ENCODE results near the gene ALOX12B.

GRCh38 chr17:8044819-8045810 is 42.4 kb downstream of the ALOX12B start:
- TF ChIP-seq CTCF (IDR thresholded peaks at IDR 0.05) (no peak), POLR2A (IDR thresholded peaks at IDR 0.05) (no peak)
